Measurements from ENCODE around the gene SLC35F3. TPM values are rescaled to one million over a fixed set of nuclear protein-coding genes. Genes with fewer than 3 reads are reported as not detected.

SLC35F3 gene
- total RNA-seq, 2 experiments from 2014 or later: not detected

DNA sequence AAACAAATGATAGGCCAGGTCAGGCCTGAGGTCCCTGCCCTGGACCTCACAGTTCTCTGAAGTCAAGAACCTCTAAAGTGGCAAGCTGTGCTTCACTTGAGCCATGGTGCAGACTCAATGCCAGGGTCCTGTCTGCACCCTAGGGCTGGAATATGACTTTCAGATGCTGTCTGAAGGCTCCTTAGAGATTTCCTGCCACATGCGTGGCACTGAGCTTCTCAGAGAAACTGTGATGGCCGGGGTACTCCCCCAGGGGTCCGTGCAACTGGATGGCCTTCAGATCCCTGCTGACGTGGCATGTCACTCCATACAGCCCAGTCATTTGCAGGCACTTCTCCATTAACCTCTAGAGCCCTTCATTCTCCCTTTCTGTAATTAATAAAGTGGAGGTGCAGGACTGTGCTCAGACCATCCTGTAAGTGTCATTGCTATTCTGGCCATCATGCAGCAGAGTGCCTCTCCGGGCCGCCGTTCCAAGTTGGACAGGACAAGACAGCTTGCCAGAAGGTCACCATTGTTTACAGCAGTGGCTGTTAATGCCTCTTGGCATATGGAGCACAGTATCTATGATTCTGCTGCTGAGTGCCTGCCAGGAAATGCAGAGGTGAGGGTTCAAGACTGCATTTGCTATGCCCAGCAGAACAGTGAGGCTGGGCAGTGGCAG is 263.7 kb downstream of the SLC35F3 start:
- Histone ChIP-seq H3K9me3 (ENCODE audit: low read length) (no peaks in the 10 kb centered on the region), H3K79me2 (ENCODE audit: insufficient read depth, low read depth, low read length) (no peaks in the 10 kb centered on the region), H3K36me3 (ENCODE audit: insufficient read depth, low read length) (no peaks in the 10 kb centered on the region), H3K4me3 (ENCODE audit: low read depth, low read length, poor library complexity, severe bottlenecking) (no peak overlapping the region), H4K20me1 (ENCODE audit: insufficient read depth, low read length) (no peaks in the 10 kb centered on the region), H3K4me1 (ENCODE audit: insufficient read depth, low read length, poor library complexity, severe bottlenecking) (no peaks in the 10 kb centered on the region), H3K9me2 (ENCODE audit: insufficient read depth, low read length) (no peaks in the 10 kb centered on the region), H3K4me2 (ENCODE audit: low read length) (no peak overlapping the region), H3K27ac (ENCODE audit: low read depth, low read length, poor library complexity, severe bottlenecking) (no peak overlapping the region), H2AFZ (ENCODE audit: low read length) (no peak overlapping the region)
- ChIA-PET POLR2A (no interaction called here), CTCF (ENCODE audit: unreplicated experiment) (no interaction called here)
- no TSS peak for BruUV-seq (replicated peaks)
- DNase-seq (ENCODE audit: low spot score): no peak
- intact Hi-C loops (cut with micrococcal nuclease; ENCODE audit: unreplicated experiment): no loop called here
- TF ChIP-seq CTCF (conservative IDR thresholded peaks at IDR 0.05; ENCODE audit: low read length) (no peak), EZH2phosphoT487 (IDR thresholded peaks at IDR 0.05; ENCODE audit: borderline replicate concordance, low read depth, low read length) (no peak)

- Histone ChIP-seq H3K4me2 (ENCODE audit: low read length) (no peak overlapping the region), H4K20me1 (ENCODE audit: insufficient read depth, low read length) (no peaks in the 10 kb centered on the region), H3K4me1 (ENCODE audit: insufficient read depth, low read length, poor library complexity, severe bottlenecking) (no peaks in the 10 kb centered on the region), H3K9me2 (ENCODE audit: insufficient read depth, low read length) (no peaks in the 10 kb centered on the region), H3K36me3 (ENCODE audit: insufficient read depth, low read length) (no peaks in the 10 kb centered on the region), H2AFZ (ENCODE audit: low read length) (no peak overlapping the region), H3K4me3 (ENCODE audit: low read depth, low read length, poor library complexity, severe bottlenecking) (no peak overlapping the region), H3K9me3 (ENCODE audit: low read length) (no peaks in the 10 kb centered on the region), H3K27ac (ENCODE audit: low read depth, low read length, poor library complexity, severe bottlenecking) (no peak overlapping the region), H3K79me2 (ENCODE audit: insufficient read depth, low read depth, low read length) (no peaks in the 10 kb centered on the region)
- no peak for TF ChIP-seq EZH2phosphoT487 (IDR thresholded peaks at IDR 0.05; ENCODE audit: borderline replicate concordance, low read depth, low read length)
- no peak for TF ChIP-seq CTCF (conservative IDR thresholded peaks at IDR 0.05; ENCODE audit: low read length)
- ChIA-PET POLR2A (interaction anchor here (0.6 kb wide), 2 partner anchors 62 to 169 kb away, joined by 3 read pairs; no protein-coding TSS in a partner anchor), CTCF (ENCODE audit: unreplicated experiment) (no interaction called here)
- no TSS peak for BruUV-seq (replicated peaks)
- DNase-seq (ENCODE audit: low spot score): no peak
- intact Hi-C loops (cut with micrococcal nuclease; ENCODE audit: unreplicated experiment): no loop called here
Measured at GRCh38 chr1:234169161-234169849, 264.8 kb downstream of the SLC35F3 start.

DNA sequence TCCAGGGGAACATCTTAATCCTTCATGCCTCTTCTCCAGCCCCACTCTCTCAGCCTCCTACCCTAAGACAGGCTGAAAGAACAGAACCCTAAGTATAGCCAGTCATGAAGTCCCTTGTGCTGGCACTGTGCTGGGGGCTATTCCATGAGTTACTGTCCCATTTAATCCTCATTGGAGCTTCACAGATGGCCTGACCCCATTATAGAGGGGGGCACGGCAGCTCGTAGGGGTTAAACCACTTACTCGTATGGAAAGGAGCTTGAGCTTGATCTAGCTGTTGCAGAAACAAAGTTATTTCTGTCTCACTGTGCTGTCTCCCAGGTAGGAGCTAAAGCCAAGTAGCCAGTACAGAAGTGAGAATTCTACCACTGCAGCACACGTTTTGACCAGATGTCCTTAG is 265.6 kb downstream of the SLC35F3 start:
- H3K27ac ChIP-seq (ENCODE audit: low read depth, low read length, poor library complexity, severe bottlenecking): no peak overlapping the region
- H3K36me3 ChIP-seq (ENCODE audit: insufficient read depth, low read length): no peaks in the 10 kb centered on the region
- intact Hi-C loops (cut with micrococcal nuclease; ENCODE audit: unreplicated experiment): no loop called here
- BruUV-seq (replicated peaks): no TSS peak
- H3K4me2 ChIP-seq (ENCODE audit: low read length): no peak overlapping the region
- no peak overlapping the region for H2AFZ ChIP-seq (ENCODE audit: low read length)
- no peaks in the 10 kb centered on the region for H3K9me3 ChIP-seq (ENCODE audit: low read length)
- TF ChIP-seq EZH2phosphoT487 (IDR thresholded peaks at IDR 0.05; ENCODE audit: borderline replicate concordance, low read depth, low read length) (no peak), CTCF (conservative IDR thresholded peaks at IDR 0.05; ENCODE audit: low read length) (no peak)
- no peaks in the 10 kb centered on the region for H3K79me2 ChIP-seq (ENCODE audit: insufficient read depth, low read depth, low read length)
- H3K9me2 ChIP-seq (ENCODE audit: insufficient read depth, low read length): no peaks in the 10 kb centered on the region
- H4K20me1 ChIP-seq (ENCODE audit: insufficient read depth, low read length): no peaks in the 10 kb centered on the region
- ChIA-PET CTCF (ENCODE audit: unreplicated experiment) (no interaction called here), POLR2A (interaction anchor here (0.6 kb wide), 1 partner anchor 63 kb away, joined by 3 read pairs; no protein-coding TSS in a partner anchor)
- no peaks in the 10 kb centered on the region for H3K4me1 ChIP-seq (ENCODE audit: insufficient read depth, low read length, poor library complexity, severe bottlenecking)
- H3K4me3 ChIP-seq (ENCODE audit: low read depth, low read length, poor library complexity, severe bottlenecking): no peak overlapping the region
- no peak for DNase-seq (ENCODE audit: low spot score)
